Activated CD8-positive, alpha-beta T cell treated with anti-CD3 and anti-CD28 coated beads, Interleukin-2, amount 10 ng/mL, durations not matched to agents 7 days and 5 days (primary cell): ENCODE data around the gene RAB25. TPM values are rescaled to one million over a fixed set of nuclear protein-coding genes. Genes with fewer than 3 reads are reported as not detected.

ENCODE experiments used
- total RNA-seq, 2 experiments: library from RNA; stranded (reverse); gene quantifications; one replicate each; pipeline ENCODE4 v1.2.3, GENCODE V29; 2021

Gene RAB25
- total RNA-seq, 2 experiments from 2014 or later, result 0.50 TPM; not detected in 1

Other genes starting within 250 kb of the RAB25 start
- 10 to 100 TPM; 64.8 to 70.3 TPM for gene GON4L, start 203.9 kb upstream of the RAB25 start, total RNA-seq
- 10 to 100 TPM; 11.9 to 12.2 TPM for gene SYT11, start 201.6 kb upstream of the RAB25 start, total RNA-seq
- gene RIT1, start 149.8 kb upstream of the RAB25 start, total RNA-seq, result 10 to 100 TPM; 26.0 to 26.4 TPM
- gene KHDC4, start 126.7 kb upstream of the RAB25 start, total RNA-seq, result 10 to 100 TPM; 64.5 to 68.9 TPM
- not detected for gene RXFP4, start 119.5 kb upstream of the RAB25 start, total RNA-seq
- gene ARHGEF2, start 82.6 kb upstream of the RAB25 start, total RNA-seq, result 100 to 1,000 TPM; 142 to 147 TPM
- 100 to 1,000 TPM; 216 to 233 TPM for gene SSR2, start 40.2 kb upstream of the RAB25 start, total RNA-seq
- 10 to 100 TPM; 32.8 to 33.3 TPM for gene UBQLN4, start 7.4 kb upstream of the RAB25 start, total RNA-seq
- 10 to 100 TPM; 72.4 to 74.1 TPM for gene LAMTOR2, start 6.4 kb upstream of the RAB25 start, total RNA-seq
- gene MEX3A, start 21.3 kb downstream of the RAB25 start, total RNA-seq, result under 1 TPM; 0.05 TPM
- gene LMNA, start 53.6 kb downstream of the RAB25 start, total RNA-seq, result 10 to 100 TPM in 1 of 2 experiments, 1 to 10 TPM in 1; 8.5 to 10.3 TPM
- 10 to 100 TPM; 16.8 to 17.8 TPM for gene SEMA4A, start 92.4 kb downstream of the RAB25 start, total RNA-seq
- gene SLC25A44, start 132.9 kb downstream of the RAB25 start, total RNA-seq, result 10 to 100 TPM; 31.8 to 33.8 TPM
- gene PMF1, start 151.8 kb downstream of the RAB25 start, total RNA-seq, result 10 to 100 TPM; 72.3 to 77.3 TPM
- 1 to 10 TPM; 2.8 TPM for gene BGLAP, start 181.0 kb downstream of the RAB25 start, total RNA-seq
- 1 to 10 TPM; 8.6 to 9.9 TPM for gene PAQR6, start 186.9 kb downstream of the RAB25 start, total RNA-seq
- 10 to 100 TPM; 75.2 to 78.2 TPM for gene SMG5, start 221.7 kb downstream of the RAB25 start, total RNA-seq
- gene TMEM79, start 223.2 kb downstream of the RAB25 start, total RNA-seq, result 10 to 100 TPM in 1 of 2 experiments, 1 to 10 TPM in 1; 9.1 to 11.0 TPM
- 10 to 100 TPM; 27.7 to 29.8 TPM for gene GLMP, start 234.5 kb downstream of the RAB25 start, total RNA-seq
- not detected for gene VHLL, start 238.1 kb downstream of the RAB25 start, total RNA-seq